Measurements from ENCODE around the gene TOM1.

The TOM1 gene

DNA sequence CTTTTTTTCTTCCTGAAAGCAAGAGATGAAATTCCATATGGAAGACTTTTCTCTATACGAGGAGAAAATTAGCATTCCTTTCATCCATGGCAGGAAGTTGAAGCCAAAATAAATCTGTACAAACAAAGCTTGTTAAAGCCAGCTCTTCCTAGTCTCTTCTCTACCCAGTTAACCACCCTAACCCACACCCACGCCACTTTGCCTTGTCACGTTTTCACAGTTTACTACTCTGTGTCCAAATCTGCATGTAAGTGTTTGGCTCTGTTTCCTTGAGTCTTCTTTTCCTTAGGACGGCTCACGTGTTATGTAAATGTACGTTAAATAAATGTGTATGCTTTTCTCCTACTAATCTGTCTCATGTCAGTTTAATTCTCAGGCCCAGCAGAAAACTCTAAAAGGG is 74.1 kb downstream of the TOM1 start:
- TF ChIP-seq, protein P1, sequence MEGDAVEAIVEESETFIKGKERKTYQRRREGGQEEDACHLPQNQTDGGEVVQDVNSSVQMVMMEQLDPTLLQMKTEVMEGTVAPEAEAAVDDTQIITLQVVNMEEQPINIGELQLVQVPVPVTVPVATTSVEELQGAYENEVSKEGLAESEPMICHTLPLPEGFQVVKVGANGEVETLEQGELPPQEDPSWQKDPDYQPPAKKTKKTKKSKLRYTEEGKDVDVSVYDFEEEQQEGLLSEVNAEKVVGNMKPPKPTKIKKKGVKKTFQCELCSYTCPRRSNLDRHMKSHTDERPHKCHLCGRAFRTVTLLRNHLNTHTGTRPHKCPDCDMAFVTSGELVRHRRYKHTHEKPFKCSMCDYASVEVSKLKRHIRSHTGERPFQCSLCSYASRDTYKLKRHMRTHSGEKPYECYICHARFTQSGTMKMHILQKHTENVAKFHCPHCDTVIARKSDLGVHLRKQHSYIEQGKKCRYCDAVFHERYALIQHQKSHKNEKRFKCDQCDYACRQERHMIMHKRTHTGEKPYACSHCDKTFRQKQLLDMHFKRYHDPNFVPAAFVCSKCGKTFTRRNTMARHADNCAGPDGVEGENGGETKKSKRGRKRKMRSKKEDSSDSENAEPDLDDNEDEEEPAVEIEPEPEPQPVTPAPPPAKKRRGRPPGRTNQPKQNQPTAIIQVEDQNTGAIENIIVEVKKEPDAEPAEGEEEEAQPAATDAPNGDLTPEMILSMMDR (IDR thresholded peaks at IDR 0.05; ENCODE audit: borderline replicate concordance, insufficient read depth, low read depth, low read length) = no peak
- H3K4me3 ChIP-seq (ENCODE audit: low read depth, low read length) = no peak overlapping the region

DNA sequence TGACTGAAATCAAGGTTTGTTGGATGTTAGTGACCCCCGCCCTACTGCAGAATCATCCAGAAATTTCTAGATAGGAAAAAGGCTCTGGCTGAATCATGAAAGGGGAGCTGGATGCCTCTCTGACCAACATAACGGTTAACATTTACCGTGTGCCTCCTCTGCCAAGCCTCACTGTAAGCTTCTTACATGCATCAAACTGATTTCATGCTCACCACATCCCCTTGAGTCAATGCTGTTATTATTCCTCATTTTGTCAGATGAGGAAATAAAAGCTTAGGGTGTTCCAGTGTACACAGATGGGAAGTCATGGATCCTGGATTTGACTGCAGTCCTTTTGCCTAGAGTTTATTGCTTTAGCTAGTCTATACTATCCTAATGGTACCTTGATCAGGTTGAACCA is 75.3 kb downstream of the TOM1 start:
- TF ChIP-seq, protein P1 (IDR thresholded peaks at IDR 0.05; ENCODE audit: borderline replicate concordance, insufficient read depth, low read depth, low read length) = no peak
- H3K4me3 ChIP-seq (ENCODE audit: low read depth, low read length) = no peak overlapping the region

DNA sequence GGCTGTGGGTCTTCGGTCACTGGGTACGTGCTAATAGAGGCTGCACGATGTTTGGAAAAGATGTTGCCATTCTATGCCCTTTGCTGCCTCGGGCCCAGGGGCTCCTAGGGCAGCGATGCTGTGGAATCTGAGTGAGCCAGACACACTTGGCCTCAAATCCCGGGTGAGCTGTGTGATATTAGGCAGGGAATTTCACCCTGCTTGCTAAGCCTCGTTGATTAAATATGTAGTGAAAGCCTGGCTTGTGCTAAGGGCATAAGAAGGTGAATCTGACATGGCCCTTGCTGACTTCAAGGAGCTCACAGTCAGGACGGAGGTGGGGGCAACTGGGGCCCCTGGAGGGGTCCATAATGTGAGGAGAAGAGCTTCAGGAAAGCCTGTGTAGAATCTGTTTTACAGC is 75.8 kb downstream of the TOM1 start:
- no peak overlapping the region for H3K4me3 ChIP-seq (ENCODE audit: low read depth, low read length)
- TF ChIP-seq, protein P1 (IDR thresholded peaks at IDR 0.05; ENCODE audit: borderline replicate concordance, insufficient read depth, low read depth, low read length) = no peak

DNA sequence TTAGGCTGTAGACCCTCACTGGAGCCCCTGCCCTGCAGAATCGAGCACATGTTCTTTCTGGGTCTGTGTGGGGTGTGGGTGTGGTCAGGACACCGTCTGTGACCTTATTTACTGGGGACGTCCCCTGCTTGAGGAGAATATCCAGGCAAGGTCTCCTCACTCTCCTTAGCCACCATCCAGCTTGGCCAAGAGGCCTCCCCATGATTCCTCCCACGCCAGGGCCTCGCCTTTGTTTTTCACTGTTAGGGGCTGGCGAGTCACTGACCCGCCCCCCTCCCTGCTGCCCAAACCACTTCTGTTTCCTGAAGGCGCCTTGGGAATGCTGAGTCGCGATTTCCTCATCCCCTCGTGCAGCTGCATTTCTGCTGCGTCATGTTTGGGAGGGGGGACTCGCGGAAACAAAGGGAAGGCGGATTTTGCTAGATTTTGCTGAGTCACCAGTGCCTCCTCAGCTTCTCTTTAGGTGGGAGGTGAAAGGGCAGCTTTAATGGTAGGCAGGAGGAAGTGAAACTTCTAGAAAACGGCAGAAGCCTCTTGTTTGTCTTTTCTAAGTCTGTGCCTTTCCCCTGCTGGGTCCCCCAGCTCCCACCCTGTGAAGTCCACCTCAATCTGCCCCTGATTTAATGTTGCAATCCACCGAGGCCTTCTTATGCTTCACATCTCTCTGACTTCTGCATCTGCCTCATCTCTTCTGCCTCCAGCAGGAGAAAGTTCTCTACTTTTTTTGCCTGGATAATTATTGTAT is 77.2 kb downstream of the TOM1 start:
- no peak overlapping the region for H3K4me3 ChIP-seq (ENCODE audit: low read depth, low read length)

DNA sequence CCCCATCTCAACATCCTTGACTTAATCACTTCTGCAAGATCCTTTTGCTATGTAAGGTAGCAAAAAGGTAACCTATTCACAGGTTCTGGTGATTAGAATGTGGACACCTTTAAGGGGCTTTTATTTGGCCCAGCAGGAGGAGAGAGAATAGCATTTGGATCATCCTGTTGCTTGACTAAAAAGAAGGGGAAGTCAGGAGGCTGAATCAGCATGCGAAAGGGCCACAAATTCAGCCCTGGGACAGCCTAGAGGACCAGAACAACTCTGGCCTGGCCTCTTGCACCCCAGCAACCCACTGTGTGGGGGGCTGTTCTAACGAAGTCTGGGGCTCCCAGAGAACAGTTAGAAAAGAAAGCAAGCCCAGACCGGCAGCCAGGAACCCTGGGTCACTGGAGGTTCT is 78.0 kb downstream of the TOM1 start:
- TF ChIP-seq, protein P1 (IDR thresholded peaks at IDR 0.05; ENCODE audit: borderline replicate concordance, insufficient read depth, low read depth, low read length) = no peak
- H3K4me3 ChIP-seq (ENCODE audit: low read depth, low read length) = no peak overlapping the region

More for the DNA sequence above, 77.2 kb downstream of the TOM1 start:
- TF ChIP-seq, protein P1 (IDR thresholded peaks at IDR 0.05; ENCODE audit: borderline replicate concordance, insufficient read depth, low read depth, low read length) = no peak

DNA sequence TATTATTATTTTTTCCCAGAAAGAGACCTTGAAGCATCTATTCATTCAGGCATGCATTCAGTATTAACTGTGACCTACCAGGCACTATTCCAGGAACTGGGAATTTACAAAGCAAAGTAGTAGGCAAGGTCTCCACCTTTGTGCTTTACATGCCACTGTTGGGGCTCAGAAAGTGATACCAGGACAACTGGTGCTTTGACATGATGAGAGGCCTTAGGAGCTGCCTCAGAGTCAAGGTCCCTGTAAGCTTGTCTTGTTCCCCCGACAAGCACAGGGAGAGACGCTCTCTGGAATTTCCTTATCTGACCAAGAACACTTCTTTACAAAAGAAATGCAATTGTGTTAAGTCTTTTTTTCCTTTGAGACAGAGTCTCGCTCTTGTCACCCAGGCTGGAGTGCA is 78.9 kb downstream of the TOM1 start:
- no peak overlapping the region for H3K4me3 ChIP-seq (ENCODE audit: low read depth, low read length)
- TF ChIP-seq, protein P1 (IDR thresholded peaks at IDR 0.05; ENCODE audit: borderline replicate concordance, insufficient read depth, low read depth, low read length) = no peak
